Endothelial cell of umbilical vein (primary cell): Measurements from ENCODE around the gene MCC. TPM values are rescaled to one million over a fixed set of nuclear protein-coding genes. Genes with fewer than 3 reads are reported as not detected.

Source experiments
- BruUV-seq: library from RNA; stranded (reverse); fragments of 400-500 nt; replicated peaks from 2 replicates; lab custom pipeline; 2021; lab: Mats Ljungman, UMichigan
- CTCF ChIA-PET: fragments of 300-600, 350-600 bp; sonication (Branson Sonifier 250); formaldehyde crosslinking; loops from one replicate; lab custom pipeline; 2021; ENCODE audit warnings: antibody characterized with exemption, inconsistent platforms; lab: Charles Lee
- POLR2A ChIA-PET: fragments of 300-600, 350-600 bp; sonication (Branson Sonifier 250); formaldehyde crosslinking; loops from one replicate; lab custom pipeline; 2021; ENCODE audit warnings: antibody characterized with exemption, inconsistent platforms; lab: Charles Lee
- DNase-seq: peaks from one replicate; pipeline ENCODE4 v3.0.0-alpha.2; 2011; ENCODE audit warnings: low read depth, low spot score
- FAIRE-seq: peaks from 2 replicates; lab custom pipeline; 2011; peaks lifted over from hg19 to GRCh38; lab: Jason Lieb, UNC
- H2AFZ ChIP-seq: 2 replicates; pipeline ENCODE4 v1.6.0; 2012; ENCODE audit warnings: low read depth, low read length, control low read depth, inconsistent platforms
- H3K27ac ChIP-seq: 2 replicates; pipeline ENCODE4 v1.5.1; 2011; ENCODE audit warnings: low read depth, mild to moderate bottlenecking, control low read depth, low read length, moderate library complexity; ENCODE audit not compliant: insufficient read depth
- H3K27me3 ChIP-seq, 2 experiments: 2 replicates each; pipeline versions ENCODE4 v1.6.0 to v1.6.1; 2011; ENCODE audit warnings: low read length in 2 of 2, mixed read lengths in 1 of 2; ENCODE audit not compliant: control insufficient read depth in 2 of 2, insufficient read depth in 2 of 2
- H3K36me3 ChIP-seq, 2 experiments: 2 replicates in 1 of 2; 3 replicates in 1 of 2; pipeline ENCODE4 v1.5.1; 2011; ENCODE audit warnings: low read length in 2 of 2, mild to moderate bottlenecking in 1 of 2, moderate library complexity in 1 of 2; ENCODE audit not compliant: control insufficient read depth in 2 of 2, insufficient read depth in 2 of 2; ENCODE audit errors: extremely low read depth in 1 of 2
- H3K4me1 ChIP-seq: 3 replicates; pipeline ENCODE4 v1.5.1; 2011; ENCODE audit warnings: mild to moderate bottlenecking, low read length; ENCODE audit not compliant: control insufficient read depth, insufficient read depth; ENCODE audit errors: extremely low read depth
- H3K4me2 ChIP-seq: 2 replicates; pipeline ENCODE4 v1.6.1; 2011; ENCODE audit warnings: low read length, control low read depth, mixed read lengths; ENCODE audit not compliant: insufficient read depth
- H3K4me3 ChIP-seq, 3 experiments: fragments of 200-600 bp in 1 of 3; sonication (generic), shearing (Covaris generic) in 1 of 3; replicated peaks in 1 of 3; 2 replicates each; pipeline ENCODE4 v1.5.1; 2011 to 2016; ENCODE audit warnings: control low read depth in 3 of 3, low read length in 3 of 3, mild to moderate bottlenecking in 2 of 3, inconsistent platforms in 1 of 3, low read depth in 1 of 3, moderate library complexity in 1 of 3; ENCODE audit not compliant: insufficient read depth in 1 of 3
- H3K79me2 ChIP-seq: 2 replicates; pipeline ENCODE4 v1.6.0; 2012; ENCODE audit warnings: low read length, inconsistent platforms; ENCODE audit not compliant: control insufficient read depth, insufficient read depth
- H3K9ac ChIP-seq: replicated peaks from 2 replicates; pipeline ENCODE3; 2011; ENCODE audit warnings: low read length, control low read depth; ENCODE audit not compliant: insufficient read depth; ENCODE audit errors: extremely low read depth
- H3K9me1 ChIP-seq: replicated peaks from 3 replicates; pipeline ENCODE4 v1.6.0; 2011; ENCODE audit warnings: mild to moderate bottlenecking, low read length; ENCODE audit not compliant: control insufficient read depth, insufficient read depth; ENCODE audit errors: extremely low read depth
- H3K9me3 ChIP-seq: replicated peaks from 2 replicates; pipeline ENCODE4 v1.5.1; 2012; ENCODE audit warnings: low read length, inconsistent platforms; ENCODE audit not compliant: control insufficient read depth, insufficient read depth
- H4K20me1 ChIP-seq: replicated peaks from 2 replicates; pipeline ENCODE3; 2011; ENCODE audit warnings: mild to moderate bottlenecking, low read length; ENCODE audit not compliant: control insufficient read depth, insufficient read depth; ENCODE audit errors: extremely low read depth
- EZH2 ChIP-seq: IDR thresholded peaks from 2 replicates; pipeline ENCODE4 v1.6.1; 2012; ENCODE audit warnings: borderline replicate concordance, low read depth, mild to moderate bottlenecking, moderate library complexity, low read length, inconsistent platforms; ENCODE audit not compliant: severe bottlenecking
- FOS ChIP-seq: IDR thresholded peaks from 2 replicates; pipeline ENCODE4 v1.6.1; 2011; ENCODE audit warnings: mild to moderate bottlenecking, low read length, moderate library complexity, borderline replicate concordance; ENCODE audit not compliant: insufficient read depth
- GATA2 ChIP-seq: IDR thresholded peaks from 2 replicates; pipeline ENCODE4 v1.7.0; 2011; ENCODE audit warnings: low read depth, mild to moderate bottlenecking, moderate library complexity, mixed read lengths, low read length; ENCODE audit not compliant: insufficient read length, insufficient read depth
- JUN ChIP-seq: IDR thresholded peaks from 2 replicates; pipeline ENCODE4 v1.6.1; 2011; ENCODE audit warnings: borderline replicate concordance, low read depth; ENCODE audit not compliant: insufficient read length, insufficient read depth
- MYC ChIP-seq: IDR thresholded peaks from one replicate; pipeline ENCODE4 v1.6.1; 2011; ENCODE audit warnings: mild to moderate bottlenecking, low read depth, low read length
- POLR2A ChIP-seq: IDR thresholded peaks from 2 replicates; pipeline ENCODE4 v1.6.1; 2012; ENCODE audit warnings: low read depth, mild to moderate bottlenecking, control low read depth, low read length
- POLR2AphosphoS5 ChIP-seq: IDR thresholded peaks from 2 replicates; pipeline ENCODE4 v1.6.1; 2012; ENCODE audit warnings: low read depth, mild to moderate bottlenecking, control low read depth, low read length, moderate library complexity; ENCODE audit not compliant: insufficient read depth
- dilution Hi-C: fragments of 300-500 bp; cut with MboI; formaldehyde crosslinking; loops from one replicate; pipeline ENCODE4 v1.15.0; 2019; ENCODE audit warnings: low sequenced_read_pairs; ENCODE audit not compliant: extremely low pct_ligation_motif_present
- intact Hi-C: fragments of 100-400 bp; cut with micrococcal nuclease; formaldehyde crosslinking; loops from one replicate; pipeline ENCODE4 v1.10.0; 2022
- polyA plus RNA-seq, 4 experiments: library from polyadenylated mRNA; depleted of rRNA in 3 of 4; stranded (reverse) in 3 of 4; unstranded in 1 of 4; fragments of >200 nt; gene quantifications; 2 replicates each; pipeline versions ENCODE4 v1.2.1 to v1.2.3, GENCODE V29; 2011 to 2012; ENCODE audit warnings: missing spikeins in 1 of 4
- total RNA-seq: library from RNA; stranded (reverse); gene quantifications from 2 replicates; pipeline ENCODE4 v1.2.3, GENCODE V29; 2021
- TF ChIP-seq, protein P1 (sequence below): IDR thresholded peaks from 2 replicates; pipeline ENCODE4 v1.6.1; 2011; ENCODE audit not compliant: insufficient read depth, insufficient read length
- TF ChIP-seq, protein P2 (sequence below), 2 donors: IDR thresholded peaks; 1 replicate in 1 of 2; 2 replicates in 1 of 2; pipeline ENCODE4 v1.5.1; 2011; ENCODE audit warnings: low read length in 2 of 2, mild to moderate bottlenecking in 2 of 2, moderate library complexity in 2 of 2, control low read depth in 1 of 2, inconsistent platforms in 1 of 2, low read depth in 1 of 2; ENCODE audit not compliant: insufficient read depth in 1 of 2; ENCODE audit errors: extremely low read depth in 1 of 2

MCC gene
- total and polyA plus RNA-seq, 2 donors (not counting 3 experiments of a cell fraction or from before 2014, with no cell fraction given), result 6.9 to 27.5 TPM

DNA sequence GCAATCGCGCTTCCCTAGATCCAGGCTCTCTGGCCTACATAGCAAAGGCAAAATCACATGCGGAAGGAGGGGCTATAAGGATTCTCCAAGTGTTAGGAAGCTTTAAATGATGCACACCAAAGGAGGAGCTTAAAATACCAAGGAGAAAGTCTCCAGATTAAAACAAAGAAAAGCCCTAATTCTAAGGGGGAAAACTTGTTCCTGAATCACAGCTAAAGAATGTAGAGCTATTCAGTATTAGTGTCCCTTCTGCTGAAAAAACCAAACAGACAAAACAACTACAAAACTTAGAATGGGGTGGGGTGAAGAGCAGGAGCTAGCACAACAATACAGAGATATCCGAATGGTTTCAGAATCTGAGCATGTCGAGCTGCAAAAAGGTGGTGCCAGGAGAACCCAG, 297.9 kb downstream of the MCC start:
- dilution Hi-C loops, result no loop called here
- ChIA-PET POLR2A (no interaction called here), CTCF (interaction anchor here (1.1 kb wide), 1 partner anchor 321 kb away, joined by 4 read pairs; no protein-coding TSS in a partner anchor)
- TF ChIP-seq FOS (no peak), POLR2A (no peak), GATA2 (no peak), JUN (no peak), EZH2 (no peak), POLR2AphosphoS5 (no peak), MYC (no peak)
- TF ChIP-seq, protein P1, sequence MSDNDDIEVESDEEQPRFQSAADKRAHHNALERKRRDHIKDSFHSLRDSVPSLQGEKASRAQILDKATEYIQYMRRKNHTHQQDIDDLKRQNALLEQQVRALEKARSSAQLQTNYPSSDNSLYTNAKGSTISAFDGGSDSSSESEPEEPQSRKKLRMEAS, result no peak
- TF ChIP-seq, protein P2, sequence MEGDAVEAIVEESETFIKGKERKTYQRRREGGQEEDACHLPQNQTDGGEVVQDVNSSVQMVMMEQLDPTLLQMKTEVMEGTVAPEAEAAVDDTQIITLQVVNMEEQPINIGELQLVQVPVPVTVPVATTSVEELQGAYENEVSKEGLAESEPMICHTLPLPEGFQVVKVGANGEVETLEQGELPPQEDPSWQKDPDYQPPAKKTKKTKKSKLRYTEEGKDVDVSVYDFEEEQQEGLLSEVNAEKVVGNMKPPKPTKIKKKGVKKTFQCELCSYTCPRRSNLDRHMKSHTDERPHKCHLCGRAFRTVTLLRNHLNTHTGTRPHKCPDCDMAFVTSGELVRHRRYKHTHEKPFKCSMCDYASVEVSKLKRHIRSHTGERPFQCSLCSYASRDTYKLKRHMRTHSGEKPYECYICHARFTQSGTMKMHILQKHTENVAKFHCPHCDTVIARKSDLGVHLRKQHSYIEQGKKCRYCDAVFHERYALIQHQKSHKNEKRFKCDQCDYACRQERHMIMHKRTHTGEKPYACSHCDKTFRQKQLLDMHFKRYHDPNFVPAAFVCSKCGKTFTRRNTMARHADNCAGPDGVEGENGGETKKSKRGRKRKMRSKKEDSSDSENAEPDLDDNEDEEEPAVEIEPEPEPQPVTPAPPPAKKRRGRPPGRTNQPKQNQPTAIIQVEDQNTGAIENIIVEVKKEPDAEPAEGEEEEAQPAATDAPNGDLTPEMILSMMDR (IDR thresholded peaks at IDR 0.05; ENCODE audit: extremely low read depth in 1 of 2, insufficient read depth in 1 of 2, low read depth in 1 of 2, low read length in 2 of 2), result no peak
- no peaks in the 10 kb centered on the region for H3K9me3 ChIP-seq
- H3K27ac ChIP-seq, result no peak overlapping the region
- H4K20me1 ChIP-seq, result no peaks in the 10 kb centered on the region
- intact Hi-C loops, result no loop called here
- H3K9ac ChIP-seq, result no peak overlapping the region
- no peaks in the 10 kb centered on the region for H3K79me2 ChIP-seq
- no peaks in the 10 kb centered on the region for H3K36me3 ChIP-seq
- no peaks in the 10 kb centered on the region for H3K27me3 ChIP-seq
- no peak overlapping the region for H3K4me2 ChIP-seq
- BruUV-seq, result no TSS peak
- H2AFZ ChIP-seq, result no peak overlapping the region
- H3K9me1 ChIP-seq, result no peaks in the 10 kb centered on the region
- FAIRE-seq, result no peak
- H3K4me1 ChIP-seq, result no peaks in the 10 kb centered on the region
- no peak for DNase-seq
- H3K4me3 ChIP-seq, result no peak overlapping the region
